HG03108 (cell line): ENCODE data around the gene RASA2.

ENCODE experiments used
- ATAC-seq: cut with Tn5 transposase; IDR thresholded peaks from one replicate; pipeline ENCODE4 v1.9.1; 2021; ENCODE audit warnings: moderate library complexity; ENCODE audit not compliant: unreplicated experiment

The RASA2 gene

GRCh38 chr3:141486746-141487520 lies at the start of gene RASA2:
RASA2 (plus strand) TSS chr3:141487027; CDS start chr3:141487084, 57 bp downstream.
- ATAC-seq, result peak; percentile 59

- no peak for ATAC-seq
Observed at GRCh38 chr3:141439589-141439988, 47.2 kb upstream of the RASA2 start.

- no peak for ATAC-seq
Observed at GRCh38 chr3:141440942-141441341, 45.9 kb upstream of the RASA2 start.

GRCh38 chr3:141441381-141442364 lies 45.2 kb upstream of the RASA2 start:
- peak; percentile 96 for ATAC-seq

- ATAC-seq, result no peak
Observed at GRCh38 chr3:141442446-141442845, 44.4 kb upstream of the RASA2 start.

GRCh38 chr3:141442914-141443313 lies 43.9 kb upstream of the RASA2 start:
- ATAC-seq, result no peak

- ATAC-seq, result no peak
Observed at GRCh38 chr3:141444586-141445285, 42.1 kb upstream of the RASA2 start.

- no peak for ATAC-seq
Observed at GRCh38 chr3:141445990-141446389, 40.8 kb upstream of the RASA2 start.

GRCh38 chr3:141446737-141447136 lies 40.1 kb upstream of the RASA2 start:
- ATAC-seq, result no peak

- no peak for ATAC-seq
Observed at GRCh38 chr3:141447383-141447782, 39.4 kb upstream of the RASA2 start.

GRCh38 chr3:141448606-141449220 lies 38.1 kb upstream of the RASA2 start:
- ATAC-seq, result no peak

GRCh38 chr3:141449424-141449823 lies 37.4 kb upstream of the RASA2 start:
- no peak for ATAC-seq

GRCh38 chr3:141450727-141451375 lies 36.0 kb upstream of the RASA2 start:
- ATAC-seq, result no peak

- ATAC-seq, result peak; percentile 78
Observed at GRCh38 chr3:141452045-141452444, 34.8 kb upstream of the RASA2 start.

GRCh38 chr3:141452773-141453172 lies 34.1 kb upstream of the RASA2 start:
- no peak for ATAC-seq

- no peak for ATAC-seq
Observed at GRCh38 chr3:141454054-141454453, 32.8 kb upstream of the RASA2 start.

GRCh38 chr3:141454906-141455602 lies 31.8 kb upstream of the RASA2 start:
- ATAC-seq, result peak; percentile 41

- ATAC-seq, result no peak
Observed at GRCh38 chr3:141455603-141456300, 31.1 kb upstream of the RASA2 start.

- ATAC-seq, result no peak
Observed at GRCh38 chr3:141456301-141456625, 30.6 kb upstream of the RASA2 start.
